ENCODE results near the gene IFI16.

GRCh38 chr1:159089184-159089791 is 79.6 kb downstream of the IFI16 start:
- TF ChIP-seq BHLHE40 (IDR thresholded peaks at IDR 0.05; ENCODE audit: borderline replicate concordance) (no peak), ZNF384 (IDR thresholded peaks at IDR 0.05) (no peak), CTBP1 (IDR thresholded peaks at IDR 0.05; ENCODE audit: borderline replicate concordance) (no peak), FOXM1 (IDR thresholded peaks at IDR 0.05; ENCODE audit: borderline replicate concordance) (no peak)

Data from HEK293T (cell line).